NB4 (cell line): Measurements from ENCODE around the gene TSPY4.
"Not testable (repeated sequence)": the region's sequence is repeated elsewhere in the genome, so short reads cannot be mapped to it uniquely, and the experiment has no call there.

Experiments
- DNase-seq: peaks from one replicate; pipeline ENCODE4 v3.0.0; 2010; ENCODE audit warnings: low read depth
- H3K4me3 ChIP-seq: one replicate; pipeline ENCODE4 v1.5.1; 2011; ENCODE audit warnings: mild to moderate bottlenecking, low read depth, low read length, moderate library complexity
- CTCF ChIP-seq: IDR thresholded peaks from one replicate; pipeline ENCODE4 v1.5.1; 2012; ENCODE audit warnings: low read depth, low read length
- MAX ChIP-seq: IDR thresholded peaks from 2 replicates; pipeline ENCODE4 v1.6.1; 2011; ENCODE audit warnings: low read depth, low read length
- MYC ChIP-seq: IDR thresholded peaks from 2 replicates; pipeline ENCODE4 v1.6.1; 2011; ENCODE audit warnings: low read depth, low read length
- POLR2A ChIP-seq: IDR thresholded peaks from 2 replicates; pipeline ENCODE4 v1.6.1; 2011; ENCODE audit warnings: mild to moderate bottlenecking; ENCODE audit not compliant: insufficient read length; ENCODE audit errors: extremely low read depth

The TSPY4 gene, protein sequence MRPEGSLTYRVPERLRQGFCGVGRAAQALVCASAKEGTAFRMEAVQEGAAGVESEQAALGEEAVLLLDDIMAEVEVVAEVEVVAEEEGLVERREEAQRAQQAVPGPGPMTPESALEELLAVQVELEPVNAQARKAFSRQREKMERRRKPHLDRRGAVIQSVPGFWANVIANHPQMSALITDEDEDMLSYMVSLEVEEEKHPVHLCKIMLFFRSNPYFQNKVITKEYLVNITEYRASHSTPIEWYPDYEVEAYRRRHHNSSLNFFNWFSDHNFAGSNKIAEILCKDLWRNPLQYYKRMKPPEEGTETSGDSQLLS

DNA sequence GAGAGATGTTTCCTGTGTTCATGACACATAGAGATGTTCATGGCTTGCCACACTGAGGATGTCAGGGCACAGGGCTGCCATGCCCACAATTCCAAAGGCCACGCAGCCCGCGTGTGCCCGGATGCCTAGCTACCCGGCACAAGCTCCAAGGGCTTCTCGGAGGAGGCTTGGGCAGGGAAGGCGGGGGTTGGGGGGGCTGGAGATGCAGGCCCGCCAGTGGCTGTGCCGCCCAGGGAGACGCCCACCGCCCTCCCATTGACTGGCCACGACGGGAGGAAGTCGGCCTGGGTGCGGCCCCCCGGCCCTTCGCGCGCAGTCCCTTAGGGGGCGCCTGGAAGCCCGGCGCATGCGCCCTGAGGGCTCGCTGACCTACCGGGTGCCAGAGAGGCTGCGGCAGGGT, at the start of gene TSPY4:
TSS of gene TSPY4 (plus strand) at position 301 of the 400 bp plus-strand sequence. CDS start at position 347, 46 bp downstream.
- DNase-seq, H3K4me3 ChIP-seq: not testable (repeated sequence)

GRCh38 chrY:9320996-9321395, 16.3 kb upstream of the TSPY4 start:
- TF ChIP-seq MYC, result no peak
- TF ChIP-seq POLR2A, result no peak
- no peak for TF ChIP-seq CTCF
- TF ChIP-seq MAX, result no peak
- H3K4me3 ChIP-seq, result no peak overlapping the region
- DNase-seq, result no peak

GRCh38 chrY:9357497-9357896, 20.2 kb downstream of the TSPY4 start, which contains the start of gene TSPY8:
Gene TSPY8, plus strand, starts transcription at chrY:9357797. Its CDS starts 46 bp downstream, at chrY:9357843.
- not testable (repeated sequence) for H3K4me3 ChIP-seq, DNase-seq
